ENCODE measurements around the gene NDUFB8. TPM values are rescaled to one million over a fixed set of nuclear protein-coding genes. Genes with fewer than 3 reads are reported as not detected.

NDUFB8 gene
- total RNA-seq, 4 donors from 2014 or later = 160 to 215 (median 187) TPM

DNA sequence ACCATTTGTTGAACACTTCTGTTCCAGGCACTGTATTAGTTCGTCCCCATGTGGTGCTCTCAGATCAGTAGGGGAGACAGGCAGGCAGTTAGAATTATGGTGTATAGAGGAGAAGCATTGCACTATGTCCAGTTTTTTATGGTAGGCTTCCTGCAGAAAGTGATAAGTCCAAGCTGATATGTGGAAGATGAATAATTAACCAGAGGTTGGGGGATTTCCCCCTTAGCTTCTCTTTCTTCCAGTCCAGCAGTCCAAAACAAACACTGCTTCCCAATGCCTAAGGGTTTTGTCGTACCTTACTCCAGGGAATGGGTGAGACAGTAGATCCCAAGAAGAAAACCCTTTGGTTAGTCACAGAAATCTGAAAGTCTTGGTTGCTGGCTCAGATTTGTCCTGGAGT, 25.2 kb upstream of the NDUFB8 start:
- Histone ChIP-seq H3K4me1 (no peaks in the 10 kb centered on the region), H3K27ac (no peak overlapping the region), H3K36me3 (peaks cover 0 to 93% (median 0%) of the 10 kb centered on the region in 3 donors), H3K27me3 (no peaks in the 10 kb centered on the region), H3K4me3 (no peak overlapping the region), H3K9me3 (no peaks in the 10 kb centered on the region)
- DNase-seq = no peak
- WGBS, 2 donors = 85 to 97% methylated on average over 2 of the region's 2 CpGs
- TF ChIP-seq POLR2A (IDR thresholded peaks at IDR 0.05) = no peak
- TF ChIP-seq, protein P1, sequence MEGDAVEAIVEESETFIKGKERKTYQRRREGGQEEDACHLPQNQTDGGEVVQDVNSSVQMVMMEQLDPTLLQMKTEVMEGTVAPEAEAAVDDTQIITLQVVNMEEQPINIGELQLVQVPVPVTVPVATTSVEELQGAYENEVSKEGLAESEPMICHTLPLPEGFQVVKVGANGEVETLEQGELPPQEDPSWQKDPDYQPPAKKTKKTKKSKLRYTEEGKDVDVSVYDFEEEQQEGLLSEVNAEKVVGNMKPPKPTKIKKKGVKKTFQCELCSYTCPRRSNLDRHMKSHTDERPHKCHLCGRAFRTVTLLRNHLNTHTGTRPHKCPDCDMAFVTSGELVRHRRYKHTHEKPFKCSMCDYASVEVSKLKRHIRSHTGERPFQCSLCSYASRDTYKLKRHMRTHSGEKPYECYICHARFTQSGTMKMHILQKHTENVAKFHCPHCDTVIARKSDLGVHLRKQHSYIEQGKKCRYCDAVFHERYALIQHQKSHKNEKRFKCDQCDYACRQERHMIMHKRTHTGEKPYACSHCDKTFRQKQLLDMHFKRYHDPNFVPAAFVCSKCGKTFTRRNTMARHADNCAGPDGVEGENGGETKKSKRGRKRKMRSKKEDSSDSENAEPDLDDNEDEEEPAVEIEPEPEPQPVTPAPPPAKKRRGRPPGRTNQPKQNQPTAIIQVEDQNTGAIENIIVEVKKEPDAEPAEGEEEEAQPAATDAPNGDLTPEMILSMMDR (IDR thresholded peaks at IDR 0.05) = no peak
- intact Hi-C loops (cut with DNase I) = no loop called here

DNA sequence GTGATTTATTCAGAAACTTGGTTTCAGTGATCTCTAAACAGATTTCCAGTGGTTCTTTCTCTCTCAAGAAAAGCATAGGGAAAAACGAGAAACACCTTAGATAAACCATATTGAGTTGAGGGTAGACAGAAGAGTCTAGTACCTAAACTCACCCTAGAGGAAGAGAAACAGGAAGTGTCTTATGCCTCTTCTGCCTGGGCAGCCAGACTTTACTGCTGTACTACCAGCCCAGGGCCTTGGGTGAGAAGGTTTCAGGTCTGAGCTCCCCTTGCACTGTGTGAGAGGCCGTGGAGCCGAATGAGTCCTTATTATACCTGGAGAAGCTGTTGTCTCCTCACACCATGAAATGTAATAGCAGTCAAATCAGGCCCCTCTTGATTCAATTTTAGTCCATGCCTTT, 24.3 kb upstream of the NDUFB8 start:
- no peak overlapping the region for H3K27ac ChIP-seq
- 88 to 90% methylated on average over 3 of the region's 3 CpGs for WGBS, 2 donors
- H3K9me3 ChIP-seq = no peaks in the 10 kb centered on the region
- TF ChIP-seq, protein P1 (IDR thresholded peaks at IDR 0.05) = no peak
- H3K4me3 ChIP-seq = no peak overlapping the region
- H3K27me3 ChIP-seq = no peaks in the 10 kb centered on the region
- no peaks in the 10 kb centered on the region for H3K4me1 ChIP-seq
- peaks cover 0 to 94% (median 7%) of the 10 kb centered on the region in 3 donors for H3K36me3 ChIP-seq
- intact Hi-C loops (cut with DNase I) = no loop called here
- no peak for DNase-seq

DNA sequence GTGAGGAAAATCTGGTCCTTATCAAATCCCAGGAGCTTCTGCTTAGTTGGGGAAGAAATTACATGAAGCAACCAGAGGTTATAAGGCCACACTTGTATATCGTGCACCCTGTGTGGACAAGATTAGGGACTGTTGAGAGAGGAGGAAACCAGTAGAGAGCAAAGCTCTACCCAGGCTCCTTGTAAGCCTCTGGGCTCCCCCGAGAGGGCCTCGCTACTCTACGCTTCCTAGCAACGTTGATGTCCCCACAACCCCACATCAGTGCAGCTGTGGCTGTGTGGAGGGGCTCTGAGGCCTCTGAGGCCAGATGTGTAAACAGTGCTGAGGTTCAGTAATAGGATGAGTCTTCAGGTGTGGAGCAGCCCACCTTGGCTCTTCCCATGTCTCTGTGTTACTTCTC, 22.1 kb upstream of the NDUFB8 start:
- TF ChIP-seq POLR2A (IDR thresholded peaks at IDR 0.05) = no peak
- TF ChIP-seq, protein P1 (IDR thresholded peaks at IDR 0.05) = no peak
- Histone ChIP-seq H3K27ac (no peak overlapping the region), H3K4me3 (no peak overlapping the region), H3K4me1 (no peaks in the 10 kb centered on the region), H3K9me3 (no peaks in the 10 kb centered on the region), H3K36me3 (peaks cover 6 to 95% (median 28%) of the 10 kb centered on the region in 3 donors), H3K27me3 (no peaks in the 10 kb centered on the region)
- intact Hi-C loops (cut with DNase I) = no loop called here
- 87 to 89% methylated on average over 4 to 5 of the region's 5 CpGs for whole genome bisulfite sequencing, 2 donors
- no peak for DNase-seq

DNA sequence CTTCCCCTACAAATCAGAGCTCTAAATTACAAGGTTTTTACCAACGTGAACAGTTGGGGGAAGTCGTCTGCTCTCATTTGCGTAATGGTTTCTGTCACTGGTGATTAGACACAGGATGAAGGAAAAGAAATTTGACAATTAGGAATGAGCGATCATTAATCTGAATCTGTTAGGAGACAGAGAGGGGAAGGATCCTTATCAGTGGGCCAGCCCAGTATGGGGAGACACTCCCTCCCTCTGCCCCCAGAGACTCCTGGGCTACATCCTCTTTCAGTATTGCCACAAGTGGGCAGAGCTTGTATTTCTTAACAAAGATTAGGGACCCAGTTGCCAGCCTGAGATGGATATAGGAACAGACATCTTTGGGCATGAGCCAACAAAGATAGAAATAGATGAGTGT, 21.5 kb upstream of the NDUFB8 start:
- intact Hi-C loops (cut with DNase I) = no loop called here
- H3K27me3 ChIP-seq = no peaks in the 10 kb centered on the region
- H3K4me1 ChIP-seq = no peaks in the 10 kb centered on the region
- peaks cover 6 to 95% (median 34%) of the 10 kb centered on the region in 3 donors for H3K36me3 ChIP-seq
- 62 to 80% methylated on average over 3 to 4 of the region's 4 CpGs for WGBS, 2 donors
- no peak for DNase-seq
- no peaks in the 10 kb centered on the region for H3K9me3 ChIP-seq
- no peak for TF ChIP-seq POLR2A (IDR thresholded peaks at IDR 0.05)
- TF ChIP-seq, protein P1 (IDR thresholded peaks at IDR 0.05) = no peak
- no peak overlapping the region for H3K27ac ChIP-seq
- no peak overlapping the region for H3K4me3 ChIP-seq

DNA sequence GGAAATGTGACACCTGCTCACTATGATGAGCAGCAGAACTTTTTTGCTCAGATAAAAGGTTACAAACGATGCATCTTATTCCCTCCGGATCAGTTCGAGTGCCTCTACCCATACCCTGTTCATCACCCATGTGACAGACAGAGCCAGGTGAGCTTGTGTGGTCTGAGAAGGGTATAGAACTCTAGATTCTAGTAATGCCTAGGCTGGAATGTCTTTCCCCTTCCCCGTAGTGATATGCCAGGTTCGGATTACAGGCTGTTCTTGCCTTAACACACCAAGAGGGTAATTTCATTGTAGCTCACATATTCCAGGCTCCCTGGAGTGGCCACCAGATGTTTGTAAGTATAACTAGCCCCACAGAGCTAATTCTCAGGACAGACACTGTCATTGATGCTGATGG, 15.3 kb upstream of the NDUFB8 start:
- H3K36me3 ChIP-seq = peaks cover 6 to 100% (median 67%) of the 10 kb centered on the region in 3 donors

More for the DNA sequence above, 15.3 kb upstream of the NDUFB8 start:
- no peaks in the 10 kb centered on the region for H3K4me1 ChIP-seq
- no peaks in the 10 kb centered on the region for H3K27me3 ChIP-seq
- no peak overlapping the region for H3K27ac ChIP-seq
- H3K9me3 ChIP-seq = no peaks in the 10 kb centered on the region
- TF ChIP-seq, protein P1 (IDR thresholded peaks at IDR 0.05) = no peak
- no peak for TF ChIP-seq POLR2A (IDR thresholded peaks at IDR 0.05)
- intact Hi-C loops (cut with DNase I) = no loop called here
- H3K4me3 ChIP-seq = no peak overlapping the region
- 88 to 93% methylated on average over 3 to 5 of the region's 5 CpGs for WGBS, 2 donors
- DNase-seq = no peak

All from esophagus squamous epithelium (tissue), 5 donors.